SH-SY5Y (cell line): Measurements from ENCODE around the gene AREG.

Source experiments
- GATA2 ChIP-seq: IDR thresholded peaks from 2 replicates; pipeline ENCODE4 v1.6.1; 2011; ENCODE audit warnings: mild to moderate bottlenecking, low read depth, low read length
- GATA3 ChIP-seq: IDR thresholded peaks from 2 replicates; pipeline ENCODE4 v1.6.1; 2011; ENCODE audit warnings: low read depth, mild to moderate bottlenecking, low read length, moderate library complexity

GRCh38 chr4:74453037-74453635 is 8.2 kb downstream of the AREG start:
- TF ChIP-seq GATA2: no peak
- TF ChIP-seq GATA3: no peak
